Adrenal gland (tissue), 12 donors: ENCODE measurements around the gene GALNT18. TPM values are rescaled to one million over a fixed set of nuclear protein-coding genes. Genes with fewer than 3 reads are reported as not detected.

ENCODE experiments used
- DNase-seq, 7 donors: peaks; one replicate each; pipeline ENCODE4 v3.0.0-alpha.2; 2019 to 2020
- H3K27ac ChIP-seq, 5 donors: fragments of 200-600 bp; sonication (generic) in 4 of 5; 1 replicate in 3 of 5; 2 replicates in 2 of 5; pipeline versions ENCODE4 v1.5.1 to v1.8.0; 2016 to 2020; ENCODE audit warnings: mild to moderate bottlenecking in 1 of 5
- H3K27me3 ChIP-seq: fragments of 200-600 bp; 2 replicates; pipeline ENCODE4 v1.8.0; 2021
- H3K36me3 ChIP-seq, 2 donors: fragments of 200-600 bp; replicated peaks in 1 of 2; 1 replicate in 1 of 2; 2 replicates in 1 of 2; pipeline versions ENCODE4 v1.5.1 to v1.8.0; 2018 to 2022
- H3K4me1 ChIP-seq, 2 donors: fragments of 200-600 bp; replicated peaks in 1 of 2; 1 replicate in 1 of 2; 2 replicates in 1 of 2; pipeline versions ENCODE4 v1.5.1 to v1.8.0; 2018 to 2021
- H3K4me3 ChIP-seq, 4 donors: fragments of 200-600 bp; sonication (generic) in 3 of 4; one replicate each; pipeline ENCODE4 v1.5.1; 2016 to 2018
- H3K9me3 ChIP-seq, 3 donors: fragments of 200-600 bp; sonication (generic) in 1 of 3; replicated peaks in 1 of 3; 1 replicate in 2 of 3; 2 replicates in 1 of 3; pipeline versions ENCODE4 v1.5.1 to v1.8.0; 2016 to 2021
- POLR2A ChIP-seq, 2 donors: fragments of 450-650 bp; IDR thresholded peaks; one replicate each; pipeline ENCODE4 v1.6.1; 2017; ENCODE audit warnings: antibody characterized with exemption in 2 of 2, mild to moderate bottlenecking in 2 of 2, moderate library complexity in 1 of 2
- WGBS, 4 donors: extraction: QIAGEN DNeasy Blood & Tissue Kit in 2 of 4; methylation state at CpG; one replicate each; pipeline versions ENCODE4 v1.1.5 to v1.1.7; 2013 to 2017; 5-methylcytosine and 5-hydroxymethylcytosine counted together
- intact Hi-C, 2 donors: fragments of 100-400 bp; cut with DNase I; formaldehyde crosslinking; loops; one replicate each; pipeline versions ENCODE4 v1.14.1 to v1.15.0; 2022 to 2023
- polyA plus RNA-seq, 3 donors: library from polyadenylated mRNA; stranded (reverse); fragments of 200-250 nt in 2 of 3; fragments of 350-450 nt in 1 of 3; fragmentation: Illumina TruSeq in 1 of 3; extraction: RNeasy Lipid Tissue Mini Kit (QIAGEN cat#74804) in 1 of 3; gene quantifications; one replicate each; pipeline ENCODE4 v1.2.3, GENCODE V29; 2013 to 2014
- total RNA-seq, 9 donors: library from RNA; depleted of rRNA in 4 of 9; stranded (reverse); fragments of >200 nt in 4 of 9; fragments of 120-200 nt in 1 of 9; fragmentation: NEBNext Ultra II Directional in 1 of 9; extraction: Animal tissue kit (Norgen Biotek cat#: 25700) in 1 of 9; gene quantifications; one replicate each; pipeline versions ENCODE4 v1.1.0 to v1.2.4, GENCODE V29; 2013 to 2023
- TF ChIP-seq, protein P1 (sequence below), 6 experiments: fragments of 450-650 bp in 4 of 6; fragments of 200-600 bp in 2 of 6; sonication (generic) in 1 of 6; IDR thresholded peaks; 1 replicate in 5 of 6; 2 replicates in 1 of 6; pipeline versions ENCODE4 v1.5.1 to v1.8.0; 2016 to 2021; ENCODE audit warnings: antibody characterized with exemption in 6 of 6, mild to moderate bottlenecking in 2 of 6, moderate library complexity in 1 of 6
- donor health status: healthy with polysubstance abuse.
- donor health status: Bipolar disorder and iron deficiency.
- donor health status: DM: yes; HTN: yes; CAD: no.
- donor health status: DM: no; HTN: no; CAD: no.
- donor health status: DM: no; HTN: no; CAD: no.
- donor health status: DM: yes; HTN: yes; CAD: no.

GALNT18 gene
- total and polyA plus RNA-seq, 12 donors, result 1.4 to 15.1 (median 6.4) TPM

DNA sequence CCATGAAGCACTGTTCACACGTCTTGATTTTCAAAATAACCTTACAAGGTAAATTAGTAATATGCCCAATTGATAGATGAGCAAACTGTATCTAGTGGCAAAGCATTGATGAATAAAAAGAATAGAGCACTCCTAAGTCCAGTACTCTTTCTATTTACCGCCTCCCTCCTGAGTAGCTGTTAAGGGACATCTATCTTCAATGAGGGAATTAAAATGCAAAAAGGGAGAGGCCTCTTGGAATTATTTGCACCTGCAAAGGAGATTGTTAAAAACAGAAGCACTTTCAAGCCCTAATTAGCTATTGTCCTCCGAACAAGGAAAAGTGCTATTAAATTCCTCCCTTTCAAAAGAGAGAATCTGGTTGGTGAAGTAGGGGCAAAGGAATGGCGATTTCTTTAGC is 6.8 kb upstream of the GALNT18 start:
- Histone ChIP-seq H3K4me3 (no peak overlapping the region), H3K27ac (no peak overlapping the region), H3K4me1 (no peaks in the 10 kb centered on the region), H3K9me3 (no peaks in the 10 kb centered on the region), H3K27me3 (no peaks in the 10 kb centered on the region), H3K36me3 (no peaks in the 10 kb centered on the region)
- intact Hi-C loops, result no loop called here
- no peak for TF ChIP-seq POLR2A (IDR thresholded peaks at IDR 0.05)
- TF ChIP-seq, protein P1, sequence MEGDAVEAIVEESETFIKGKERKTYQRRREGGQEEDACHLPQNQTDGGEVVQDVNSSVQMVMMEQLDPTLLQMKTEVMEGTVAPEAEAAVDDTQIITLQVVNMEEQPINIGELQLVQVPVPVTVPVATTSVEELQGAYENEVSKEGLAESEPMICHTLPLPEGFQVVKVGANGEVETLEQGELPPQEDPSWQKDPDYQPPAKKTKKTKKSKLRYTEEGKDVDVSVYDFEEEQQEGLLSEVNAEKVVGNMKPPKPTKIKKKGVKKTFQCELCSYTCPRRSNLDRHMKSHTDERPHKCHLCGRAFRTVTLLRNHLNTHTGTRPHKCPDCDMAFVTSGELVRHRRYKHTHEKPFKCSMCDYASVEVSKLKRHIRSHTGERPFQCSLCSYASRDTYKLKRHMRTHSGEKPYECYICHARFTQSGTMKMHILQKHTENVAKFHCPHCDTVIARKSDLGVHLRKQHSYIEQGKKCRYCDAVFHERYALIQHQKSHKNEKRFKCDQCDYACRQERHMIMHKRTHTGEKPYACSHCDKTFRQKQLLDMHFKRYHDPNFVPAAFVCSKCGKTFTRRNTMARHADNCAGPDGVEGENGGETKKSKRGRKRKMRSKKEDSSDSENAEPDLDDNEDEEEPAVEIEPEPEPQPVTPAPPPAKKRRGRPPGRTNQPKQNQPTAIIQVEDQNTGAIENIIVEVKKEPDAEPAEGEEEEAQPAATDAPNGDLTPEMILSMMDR (IDR thresholded peaks at IDR 0.05), result no peak
- 82 to 90% (median 85%) methylated on average over 4 of the region's 4 CpGs for WGBS, 4 donors
- DNase-seq, result no peak

DNA sequence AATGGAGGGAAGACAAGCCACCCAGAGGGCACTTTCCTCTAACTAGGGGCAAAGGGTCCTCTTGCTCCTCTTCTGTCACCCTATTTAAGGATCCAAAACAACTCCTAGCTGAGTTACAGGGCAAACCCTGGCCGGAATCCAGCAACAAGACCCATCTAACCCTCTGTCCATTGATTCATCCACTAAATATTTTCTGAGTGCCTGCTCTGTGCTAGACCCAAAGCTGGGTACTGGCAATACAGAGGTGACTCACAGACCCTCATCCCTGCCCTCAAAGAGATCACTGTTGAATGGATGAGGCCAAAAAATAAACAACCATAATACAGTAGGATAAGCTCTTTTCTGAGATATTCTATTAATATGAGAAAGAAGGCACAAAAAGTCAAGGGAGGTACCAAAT is 4.3 kb upstream of the GALNT18 start:
- peaks cover 6% of the 10 kb centered on the region in 2 donors for H3K4me1 ChIP-seq
- no peaks in the 10 kb centered on the region for H3K27me3 ChIP-seq
- DNase-seq, result no peak
- TF ChIP-seq POLR2A (IDR thresholded peaks at IDR 0.05), result no peak
- TF ChIP-seq, protein P1 (IDR thresholded peaks at IDR 0.05), result no peak
- WGBS, 4 donors, result 63 to 86% (median 80%) methylated on average over 1 of the region's 1 CpG
- no peak overlapping the region for H3K4me3 ChIP-seq
- H3K27ac ChIP-seq, result no peak overlapping the region
- H3K36me3 ChIP-seq, result no peaks in the 10 kb centered on the region
- intact Hi-C loops, result no loop called here
- no peaks in the 10 kb centered on the region for H3K9me3 ChIP-seq

DNA sequence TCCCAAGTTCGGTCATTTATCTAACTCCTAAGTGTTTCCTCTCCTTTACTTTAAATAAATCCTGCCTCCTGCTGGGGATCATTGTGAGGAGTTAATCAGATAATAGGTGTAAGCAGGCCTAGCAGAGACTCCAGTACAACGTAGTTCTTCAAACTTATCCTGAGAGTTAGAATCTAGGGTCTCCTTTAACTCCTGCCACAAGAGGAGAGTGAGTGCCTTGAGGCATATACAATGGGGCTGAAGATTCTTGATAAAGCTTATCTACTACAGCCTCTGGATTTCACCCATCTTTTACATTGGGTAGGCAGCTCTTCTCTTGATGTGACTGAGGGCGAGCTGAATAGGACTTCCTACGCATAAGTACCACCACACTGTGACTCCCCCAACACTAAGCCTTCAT is 3.1 kb upstream of the GALNT18 start:
- no peak for DNase-seq
- H3K9me3 ChIP-seq, result no peaks in the 10 kb centered on the region
- no peaks in the 10 kb centered on the region for H3K36me3 ChIP-seq
- 93 to 96% (median 95%) methylated on average over 4 of the region's 4 CpGs for WGBS, 4 donors
- H3K27ac ChIP-seq, result no peak overlapping the region
- peaks cover 11 to 17% of the 10 kb centered on the region in 2 donors for H3K4me1 ChIP-seq
- TF ChIP-seq POLR2A (IDR thresholded peaks at IDR 0.05), result no peak
- TF ChIP-seq, protein P1 (IDR thresholded peaks at IDR 0.05), result no peak
- intact Hi-C loops, result no loop called here
- H3K27me3 ChIP-seq, result peaks cover 5% of the 10 kb centered on the region
- H3K4me3 ChIP-seq, result no peak overlapping the region

DNA sequence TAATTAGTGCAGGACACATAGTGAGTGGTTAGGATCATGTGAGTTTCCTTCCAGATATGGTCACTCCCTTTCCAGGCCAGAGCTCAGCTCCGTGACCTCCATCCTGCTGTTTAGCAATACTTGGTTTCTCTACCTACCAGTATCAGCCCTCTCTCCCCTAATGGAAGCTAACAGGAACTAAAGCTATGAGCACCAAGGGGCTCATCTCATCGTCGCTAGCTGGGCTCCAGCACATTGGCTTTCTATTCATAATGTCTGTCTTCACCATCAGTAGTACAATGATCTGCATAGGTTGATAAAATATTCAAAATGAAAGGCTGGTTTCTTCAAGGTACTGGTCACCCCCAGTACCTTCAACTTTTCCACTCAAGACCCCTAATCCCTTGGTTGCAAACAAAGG is 2.4 kb upstream of the GALNT18 start:
- Histone ChIP-seq H3K4me1 (peaks cover 11 to 17% of the 10 kb centered on the region in 2 donors), H3K4me3 (no peak overlapping the region), H3K9me3 (no peaks in the 10 kb centered on the region), H3K27ac (no peak overlapping the region), H3K27me3 (peaks cover 8% of the 10 kb centered on the region), H3K36me3 (no peaks in the 10 kb centered on the region)
- TF ChIP-seq, protein P1 (IDR thresholded peaks at IDR 0.05), result no peak
- no peak for TF ChIP-seq POLR2A (IDR thresholded peaks at IDR 0.05)
- intact Hi-C loops, result no loop called here
- WGBS, 4 donors, result 88 to 97% (median 91%) methylated on average over 3 of the region's 3 CpGs
- no peak for DNase-seq
